Gastroesophageal sphincter (tissue), 4 donors: ENCODE measurements around the gene TTLL9. TPM values are rescaled to one million over a fixed set of nuclear protein-coding genes. Genes with fewer than 3 reads are reported as not detected.

Source experiments
- ATAC-seq: fragments of 150-250 bp; one replicate; pipeline ENCODE4 v1.9.1; 2016; ENCODE audit warnings: mild to moderate bottlenecking, moderate library complexity
- H3K27ac ChIP-seq, 4 donors: fragments of 200-600 bp; sonication (generic) in 3 of 4; 1 replicate in 3 of 4; 2 replicates in 1 of 4; pipeline ENCODE4 v1.5.1; 2016 to 2019
- H3K27me3 ChIP-seq: fragments of 200-600 bp; sonication (generic); one replicate; pipeline ENCODE4 v1.5.1; 2019
- H3K36me3 ChIP-seq, 2 donors: fragments of 200-600 bp; sonication (generic); one replicate each; pipeline ENCODE4 v1.5.1; 2019; ENCODE audit warnings: control low read depth in 1 of 2
- H3K4me1 ChIP-seq, 3 donors: fragments of 200-600 bp; sonication (generic); 1 replicate in 2 of 3; 2 replicates in 1 of 3; pipeline ENCODE4 v1.5.1; 2016 to 2019; ENCODE audit warnings: control low read depth in 2 of 3
- H3K4me3 ChIP-seq, 2 donors: fragments of 200-600 bp; sonication (generic); one replicate each; pipeline ENCODE4 v1.5.1; 2019; ENCODE audit warnings: mild to moderate bottlenecking in 1 of 2, moderate library complexity in 1 of 2
- H3K9me3 ChIP-seq, 3 donors: fragments of 200-600 bp; sonication (generic); one replicate each; pipeline ENCODE4 v1.5.1; 2017 to 2019; ENCODE audit warnings: control low read depth in 2 of 3
- EP300 ChIP-seq: sonication (generic); formaldehyde crosslinking; IDR thresholded peaks from one replicate; pipeline ENCODE4 v1.6.1; 2017; ENCODE audit warnings: antibody characterized with exemption, mild to moderate bottlenecking
- POLR2A ChIP-seq, 2 donors: fragments of 450-650 bp; IDR thresholded peaks; one replicate each; pipeline ENCODE4 v1.6.1; 2017; ENCODE audit warnings: antibody characterized with exemption in 2 of 2, mild to moderate bottlenecking in 2 of 2, moderate library complexity in 1 of 2
- POLR2AphosphoS5 ChIP-seq: sonication (generic); formaldehyde crosslinking; IDR thresholded peaks from one replicate; pipeline ENCODE4 v1.6.1; 2017; ENCODE audit warnings: antibody characterized with exemption
- WGBS, 2 donors: methylation state at CpG; one replicate each; pipeline ENCODE4 v1.1.5; 2018; ENCODE audit warnings: low coverage in 1 of 2; 5-methylcytosine and 5-hydroxymethylcytosine counted together
- total RNA-seq, 4 donors: library from RNA; depleted of rRNA; stranded (reverse); fragments of >200 nt; gene quantifications; one replicate each; pipeline ENCODE4 v1.1.0, GENCODE V29; 2016
- TF ChIP-seq, protein P1 (sequence below), 4 experiments: fragments of 200-600 bp in 2 of 4; fragments of 450-650 bp in 2 of 4; sonication (generic) in 1 of 4; IDR thresholded peaks; one replicate each; pipeline ENCODE4 v1.5.1; 2017 to 2019; ENCODE audit warnings: antibody characterized with exemption in 4 of 4, mild to moderate bottlenecking in 2 of 4, moderate library complexity in 2 of 4

Gene TTLL9
- total RNA-seq, 4 donors from 2014 or later = 0.47 TPM; not detected in 3

- WGBS, 2 donors = 0 to 6% methylated on average over 7 of the region's 24 CpGs
- TF ChIP-seq, protein P1, sequence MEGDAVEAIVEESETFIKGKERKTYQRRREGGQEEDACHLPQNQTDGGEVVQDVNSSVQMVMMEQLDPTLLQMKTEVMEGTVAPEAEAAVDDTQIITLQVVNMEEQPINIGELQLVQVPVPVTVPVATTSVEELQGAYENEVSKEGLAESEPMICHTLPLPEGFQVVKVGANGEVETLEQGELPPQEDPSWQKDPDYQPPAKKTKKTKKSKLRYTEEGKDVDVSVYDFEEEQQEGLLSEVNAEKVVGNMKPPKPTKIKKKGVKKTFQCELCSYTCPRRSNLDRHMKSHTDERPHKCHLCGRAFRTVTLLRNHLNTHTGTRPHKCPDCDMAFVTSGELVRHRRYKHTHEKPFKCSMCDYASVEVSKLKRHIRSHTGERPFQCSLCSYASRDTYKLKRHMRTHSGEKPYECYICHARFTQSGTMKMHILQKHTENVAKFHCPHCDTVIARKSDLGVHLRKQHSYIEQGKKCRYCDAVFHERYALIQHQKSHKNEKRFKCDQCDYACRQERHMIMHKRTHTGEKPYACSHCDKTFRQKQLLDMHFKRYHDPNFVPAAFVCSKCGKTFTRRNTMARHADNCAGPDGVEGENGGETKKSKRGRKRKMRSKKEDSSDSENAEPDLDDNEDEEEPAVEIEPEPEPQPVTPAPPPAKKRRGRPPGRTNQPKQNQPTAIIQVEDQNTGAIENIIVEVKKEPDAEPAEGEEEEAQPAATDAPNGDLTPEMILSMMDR (IDR thresholded peaks at IDR 0.05) = no peak
- no peak for TF ChIP-seq POLR2A (IDR thresholded peaks at IDR 0.05)
- no peak for TF ChIP-seq EP300
- no peak for TF ChIP-seq POLR2AphosphoS5
- peaks cover 0 to 24% (median 8%) of the 10 kb centered on the region in 3 donors for H3K4me1 ChIP-seq
- H3K36me3 ChIP-seq = no peaks in the 10 kb centered on the region
- peak overlapping the region; percentile 36 to 88 for H3K4me3 ChIP-seq
- peak overlapping the region in 3 of 4 donors; percentile 65 to 77 (median 68) for H3K27ac ChIP-seq
- ATAC-seq = no peak
- no peaks in the 10 kb centered on the region for H3K27me3 ChIP-seq
- H3K9me3 ChIP-seq = no peaks in the 10 kb centered on the region
These were observed 538 bp downstream of the TTLL9 start for GRCh38 chr20:31870726-31871617.

DNA sequence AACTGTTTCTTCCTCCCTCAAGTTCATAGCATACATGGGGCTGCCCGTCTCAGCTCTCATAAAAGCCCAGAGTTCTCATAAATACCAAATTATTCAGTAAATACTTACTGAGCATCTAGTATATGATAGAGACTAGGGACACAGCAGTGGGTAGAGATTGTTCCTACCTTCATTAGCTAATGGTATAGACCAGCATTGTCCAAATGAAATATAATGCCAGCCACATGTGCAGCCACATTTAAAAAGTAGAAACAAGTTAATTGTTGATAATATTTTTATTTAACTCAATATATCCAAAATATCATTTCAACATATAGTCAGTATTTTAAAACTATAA lies 1.2 kb downstream of the TTLL9 start:
- Histone ChIP-seq H3K4me3 (no peak overlapping the region), H3K27ac (no peak overlapping the region), H3K9me3 (no peaks in the 10 kb centered on the region), H3K4me1 (peaks cover 0 to 24% (median 8%) of the 10 kb centered on the region in 3 donors), H3K27me3 (no peaks in the 10 kb centered on the region), H3K36me3 (no peaks in the 10 kb centered on the region)
- TF ChIP-seq POLR2A (IDR thresholded peaks at IDR 0.05) (no peak), POLR2AphosphoS5 (no peak), EP300 (no peak)
- TF ChIP-seq, protein P1 (IDR thresholded peaks at IDR 0.05) = no peak
- ATAC-seq = no peak
- WGBS, 2 donors = 71 to 80% methylated on average over 1 of the region's 1 CpG

- Histone ChIP-seq H3K27ac (no peak overlapping the region), H3K9me3 (no peaks in the 10 kb centered on the region), H3K27me3 (no peaks in the 10 kb centered on the region), H3K4me1 (peaks cover 0 to 24% (median 8%) of the 10 kb centered on the region in 3 donors), H3K4me3 (no peak overlapping the region), H3K36me3 (no peaks in the 10 kb centered on the region)
- WGBS, 2 donors = 85% methylated on average over 6 of the region's 6 CpGs; no CpG with 5 or more reads in 1 of the 2 donors
- no peak for ATAC-seq
- TF ChIP-seq POLR2AphosphoS5 (no peak), EP300 (no peak), POLR2A (IDR thresholded peaks at IDR 0.05) (no peak)
- TF ChIP-seq, protein P1 (IDR thresholded peaks at IDR 0.05) = no peak
These were observed 2.0 kb downstream of the TTLL9 start for GRCh38 chr20:31872406-31872805.

GRCh38 chr20:31875671-31876070 lies 5.2 kb downstream of the TTLL9 start:
- Histone ChIP-seq H3K9me3 (no peaks in the 10 kb centered on the region), H3K4me1 (peaks cover 0 to 16% (median 0%) of the 10 kb centered on the region in 3 donors), H3K4me3 (no peak overlapping the region), H3K27me3 (no peaks in the 10 kb centered on the region), H3K36me3 (no peaks in the 10 kb centered on the region), H3K27ac (no peak overlapping the region)
- TF ChIP-seq POLR2A (IDR thresholded peaks at IDR 0.05) (no peak), POLR2AphosphoS5 (no peak), EP300 (no peak)
- TF ChIP-seq, protein P1 (IDR thresholded peaks at IDR 0.05) = no peak
- ATAC-seq = no peak
- WGBS, 2 donors = 70 to 87% methylated on average over 2 of the region's 2 CpGs

DNA sequence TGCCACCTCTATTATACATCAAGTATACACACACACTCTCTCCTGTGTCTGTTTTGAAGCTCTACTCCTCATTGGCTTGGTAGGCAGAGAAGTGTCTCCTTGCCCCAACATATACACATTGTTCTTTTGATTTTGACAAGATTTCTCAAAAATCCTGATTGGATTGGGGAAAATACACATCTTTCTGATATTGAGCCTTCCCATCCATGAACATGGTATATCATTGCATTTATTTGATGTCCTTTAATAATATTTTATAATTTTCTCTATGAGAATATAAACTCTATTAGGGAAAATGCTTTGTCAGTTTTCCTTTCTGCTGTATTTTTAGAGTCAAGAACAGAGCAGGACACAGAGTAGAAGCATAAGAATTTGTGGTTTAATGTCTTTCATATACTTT lies 7.2 kb downstream of the TTLL9 start:
- TF ChIP-seq POLR2A (IDR thresholded peaks at IDR 0.05) (no peak), EP300 (no peak), POLR2AphosphoS5 (no peak)
- TF ChIP-seq, protein P1 (IDR thresholded peaks at IDR 0.05) = no peak
- no peak overlapping the region for H3K4me3 ChIP-seq
- no peaks in the 10 kb centered on the region for H3K36me3 ChIP-seq
- no peaks in the 10 kb centered on the region for H3K27me3 ChIP-seq
- no peak for ATAC-seq
- peaks cover 0 to 10% (median 0%) of the 10 kb centered on the region in 3 donors for H3K4me1 ChIP-seq
- H3K9me3 ChIP-seq = no peaks in the 10 kb centered on the region
- no peak overlapping the region for H3K27ac ChIP-seq
